Right atrium auricular region (tissue), 2 donors: Measurements from ENCODE around the gene PANK4. TPM values are rescaled to one million over a fixed set of nuclear protein-coding genes. Genes with fewer than 3 reads are reported as not detected.

Experiments used
- DNase-seq: peaks from one replicate; pipeline ENCODE4 v3.0.0-alpha.2; 2019; ENCODE audit warnings: low spot score
- H3K27ac ChIP-seq, 2 donors: fragments of 200-600 bp; sonication (generic); 1 replicate in 1 of 2; 2 replicates in 1 of 2; pipeline ENCODE4 v1.5.1; 2016 to 2019
- H3K27me3 ChIP-seq, 2 donors: fragments of 200-600 bp; sonication (generic); one replicate each; pipeline versions ENCODE4 v1.5.1 to v1.6.0; 2017 to 2019
- H3K36me3 ChIP-seq: fragments of 200-600 bp; sonication (generic); one replicate; pipeline ENCODE4 v1.5.1; 2016
- H3K4me1 ChIP-seq, 2 donors: fragments of 200-600 bp; sonication (generic); one replicate each; pipeline versions ENCODE4 v1.5.1 to v1.6.0; 2017 to 2019
- H3K4me3 ChIP-seq, 2 donors: fragments of 200-600 bp; sonication (generic); 1 replicate in 1 of 2; 2 replicates in 1 of 2; pipeline ENCODE4 v1.5.1; 2017 to 2019; ENCODE audit warnings: mild to moderate bottlenecking in 1 of 2, moderate library complexity in 1 of 2
- H3K9me3 ChIP-seq, 2 donors: fragments of 200-600 bp; sonication (generic); one replicate each; pipeline ENCODE4 v1.5.1; 2019
- CTCF ChIP-seq, 2 donors: fragments of 200-600 bp; sonication (generic); IDR thresholded peaks; one replicate each; pipeline ENCODE4 v1.5.1; 2019; ENCODE audit warnings: antibody characterized with exemption in 2 of 2
- total RNA-seq, 2 donors: library from RNA; depleted of rRNA; stranded (reverse); fragments of >200 nt; gene quantifications; one replicate each; pipeline ENCODE4 v1.1.0, GENCODE V29; 2016

Gene PANK4
- total RNA-seq, 2 donors from 2014 or later, result 27.0 to 41.5 TPM

DNA sequence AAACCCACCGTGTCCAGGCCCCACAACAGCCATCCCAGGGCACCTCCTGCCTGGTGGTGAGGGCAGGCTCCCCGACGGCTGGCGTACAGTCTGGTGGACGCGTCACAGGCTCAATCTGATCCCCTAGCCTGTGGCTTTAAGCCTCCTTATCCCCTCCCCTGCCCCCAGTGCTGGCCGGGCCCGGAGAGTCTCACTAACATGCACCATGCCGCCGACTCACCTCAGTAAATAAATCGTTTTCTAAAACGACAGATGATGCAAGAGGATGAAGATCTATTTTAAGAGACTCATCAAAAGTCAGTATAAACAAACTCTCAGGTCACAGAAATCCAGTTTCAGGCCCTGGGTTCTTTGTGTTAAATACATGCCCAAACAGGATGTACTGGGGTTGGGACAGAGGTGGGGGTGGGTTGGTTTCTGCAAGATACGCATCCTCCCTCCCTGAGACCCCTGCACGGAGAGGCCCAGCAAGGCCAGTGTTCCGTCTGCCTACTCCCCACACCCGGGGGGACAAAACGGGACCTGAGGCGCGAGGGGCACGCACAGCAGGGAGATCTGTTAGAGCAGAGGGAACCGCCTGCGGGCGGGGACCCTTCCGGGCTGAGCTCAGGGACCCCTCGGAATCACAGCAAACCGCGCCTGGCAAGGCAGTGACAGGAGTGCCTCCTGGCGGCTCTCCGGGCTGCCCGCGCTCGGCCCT lies 3.1 kb downstream of the PANK4 start:
- no peaks in the 10 kb centered on the region for H3K9me3 ChIP-seq
- no peak overlapping the region for H3K27ac ChIP-seq
- no peaks in the 10 kb centered on the region for H3K27me3 ChIP-seq
- H3K4me3 ChIP-seq, result no peak overlapping the region
- peaks cover 0 to 50% of the 10 kb centered on the region in 2 donors for H3K4me1 ChIP-seq
- peaks cover 35% of the 10 kb centered on the region for H3K36me3 ChIP-seq
- no peak for DNase-seq
- no peak for TF ChIP-seq CTCF (IDR thresholded peaks at IDR 0.05)

GRCh38 chr1:2522230-2522629 lies 4.2 kb downstream of the PANK4 start:
- Histone ChIP-seq H3K36me3 (peaks cover 46% of the 10 kb centered on the region), H3K27ac (no peak overlapping the region), H3K27me3 (no peaks in the 10 kb centered on the region), H3K4me1 (peaks cover 0 to 38% of the 10 kb centered on the region in 2 donors), H3K4me3 (no peak overlapping the region), H3K9me3 (no peaks in the 10 kb centered on the region)
- no peak for DNase-seq
- no peak for TF ChIP-seq CTCF (IDR thresholded peaks at IDR 0.05)

GRCh38 chr1:2520806-2521205 lies 5.6 kb downstream of the PANK4 start:
- peaks cover 60% of the 10 kb centered on the region for H3K36me3 ChIP-seq

GRCh38 chr1:2520206-2520605 lies 6.2 kb downstream of the PANK4 start:
- Histone ChIP-seq H3K9me3 (no peaks in the 10 kb centered on the region), H3K27me3 (no peaks in the 10 kb centered on the region), H3K4me3 (no peak overlapping the region), H3K36me3 (peaks cover 66% of the 10 kb centered on the region), H3K4me1 (peaks cover 0 to 24% of the 10 kb centered on the region in 2 donors), H3K27ac (no peak overlapping the region)
- TF ChIP-seq CTCF (IDR thresholded peaks at IDR 0.05), result no peak
- no peak for DNase-seq

More at GRCh38 chr1:2520806-2521205, 5.6 kb downstream of the PANK4 start:
- Histone ChIP-seq H3K4me3 (no peak overlapping the region), H3K27me3 (no peaks in the 10 kb centered on the region), H3K4me1 (peaks cover 0 to 30% of the 10 kb centered on the region in 2 donors), H3K27ac (no peak overlapping the region), H3K9me3 (no peaks in the 10 kb centered on the region)
- DNase-seq, result no peak
- TF ChIP-seq CTCF (IDR thresholded peaks at IDR 0.05), result no peak

GRCh38 chr1:2519729-2520128 lies 6.7 kb downstream of the PANK4 start:
- no peak overlapping the region for H3K27ac ChIP-seq
- DNase-seq, result no peak
- no peaks in the 10 kb centered on the region for H3K9me3 ChIP-seq
- H3K4me1 ChIP-seq, result peaks cover 0 to 19% of the 10 kb centered on the region in 2 donors
- no peak for TF ChIP-seq CTCF (IDR thresholded peaks at IDR 0.05)
- peaks cover 71% of the 10 kb centered on the region for H3K36me3 ChIP-seq
- no peaks in the 10 kb centered on the region for H3K27me3 ChIP-seq
- no peak overlapping the region for H3K4me3 ChIP-seq
